SKM-1 (cell line): ENCODE results near the gene TNPO3.
A peak's percentile ranks its signal among the peaks of the same experiment; 100 is the strongest.
"Not testable (repeated sequence)": the region's sequence is repeated elsewhere in the genome, so short reads cannot be mapped to it uniquely, and the experiment has no call there.

Experiments
- DNase-seq: peaks from one replicate; lab custom pipeline; 2025; ENCODE audit not compliant: unreplicated experiment; lab: John Stamatoyannopoulos, UW

The TNPO3 gene

GRCh38 chr7:129017933-129018538 is 36.9 kb downstream of the TNPO3 start:
- DNase-seq, result no peak

GRCh38 chr7:129017264-129017663 is 37.6 kb downstream of the TNPO3 start:
- DNase-seq, result no peak

DNA sequence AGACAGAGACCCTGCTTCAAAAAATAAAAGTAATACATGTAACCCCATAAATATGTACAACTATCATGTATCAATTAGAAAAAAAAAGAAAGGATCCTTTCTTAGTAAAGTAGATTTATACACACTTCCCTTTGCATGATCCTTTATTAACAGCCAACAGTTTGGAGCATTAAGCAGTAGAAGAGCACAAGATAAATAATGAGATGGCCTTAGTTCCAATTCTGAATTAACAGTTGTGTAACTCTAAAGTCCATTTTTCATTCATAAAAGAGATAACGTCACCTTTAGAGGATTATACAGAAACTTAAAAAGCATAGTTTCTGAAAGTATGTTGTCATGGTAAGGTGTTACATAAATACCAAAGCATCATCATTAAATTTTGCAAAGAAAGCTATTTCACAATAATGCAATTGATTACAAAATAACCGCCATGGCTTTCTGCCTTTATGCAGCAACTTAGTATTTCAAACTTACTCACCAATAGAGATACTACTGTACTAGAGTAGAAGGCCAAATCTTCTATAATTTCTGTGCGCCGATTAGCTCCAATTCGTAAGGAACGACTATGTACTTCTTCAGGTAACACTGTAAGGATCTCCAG is 40.3 kb downstream of the TNPO3 start:
- peak; percentile 5 for DNase-seq

DNA sequence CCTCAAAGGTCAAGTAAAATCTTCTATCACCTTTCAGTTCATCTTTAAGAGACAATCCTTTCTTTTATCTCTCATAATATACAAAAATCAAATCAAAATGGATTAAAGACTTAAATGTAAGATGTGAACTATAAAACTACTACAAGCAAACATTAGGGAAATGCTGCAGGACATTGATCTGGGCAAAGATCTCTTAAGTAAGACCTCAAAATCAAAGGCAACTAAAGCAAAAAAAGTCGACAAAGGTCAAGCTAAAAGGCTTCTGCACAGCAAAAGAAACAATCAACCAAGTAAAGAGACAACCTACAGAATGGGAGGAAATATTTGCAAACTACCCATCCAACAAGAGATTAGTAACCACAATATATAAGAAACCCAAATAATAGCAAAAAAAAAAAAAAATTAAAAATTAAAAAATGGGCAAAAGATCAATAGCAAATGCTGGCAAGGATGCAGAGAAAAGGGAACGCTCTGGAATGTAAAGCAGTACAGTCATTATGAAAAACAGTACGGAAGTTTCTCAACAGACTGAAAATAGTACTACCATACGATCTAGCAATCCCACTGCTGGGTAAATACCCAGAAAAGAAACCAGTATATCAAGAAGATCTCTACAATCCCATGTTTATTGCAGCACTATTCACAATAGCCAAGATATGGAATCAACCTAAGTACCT is 41.7 kb downstream of the TNPO3 start:
- DNase-seq, result peak; percentile 12

GRCh38 chr7:129012641-129013040 is 42.3 kb downstream of the TNPO3 start:
- DNase-seq, result no peak

DNA sequence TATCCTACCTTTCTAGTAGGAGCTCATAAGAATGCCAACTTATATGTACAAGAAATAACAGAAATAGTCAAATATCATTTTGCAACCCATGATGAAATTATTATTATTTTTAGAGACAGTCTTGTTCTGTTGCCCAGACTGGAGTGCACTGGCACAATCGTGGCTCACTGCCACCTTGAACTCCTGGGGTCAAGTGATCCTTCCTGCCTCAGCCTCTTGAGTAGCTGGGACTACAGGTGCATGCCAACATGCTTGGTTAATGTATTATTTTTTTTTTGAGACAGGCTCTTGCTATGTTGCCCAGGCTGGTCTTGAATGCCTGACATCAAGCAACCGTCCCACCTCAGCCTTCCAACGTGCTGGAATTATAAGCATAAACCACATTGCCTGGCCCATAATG is 44.8 kb downstream of the TNPO3 start:
- DNase-seq, result no peak

- DNase-seq, result no peak
Observed at GRCh38 chr7:129009437-129009836, 45.5 kb downstream of the TNPO3 start.

DNA sequence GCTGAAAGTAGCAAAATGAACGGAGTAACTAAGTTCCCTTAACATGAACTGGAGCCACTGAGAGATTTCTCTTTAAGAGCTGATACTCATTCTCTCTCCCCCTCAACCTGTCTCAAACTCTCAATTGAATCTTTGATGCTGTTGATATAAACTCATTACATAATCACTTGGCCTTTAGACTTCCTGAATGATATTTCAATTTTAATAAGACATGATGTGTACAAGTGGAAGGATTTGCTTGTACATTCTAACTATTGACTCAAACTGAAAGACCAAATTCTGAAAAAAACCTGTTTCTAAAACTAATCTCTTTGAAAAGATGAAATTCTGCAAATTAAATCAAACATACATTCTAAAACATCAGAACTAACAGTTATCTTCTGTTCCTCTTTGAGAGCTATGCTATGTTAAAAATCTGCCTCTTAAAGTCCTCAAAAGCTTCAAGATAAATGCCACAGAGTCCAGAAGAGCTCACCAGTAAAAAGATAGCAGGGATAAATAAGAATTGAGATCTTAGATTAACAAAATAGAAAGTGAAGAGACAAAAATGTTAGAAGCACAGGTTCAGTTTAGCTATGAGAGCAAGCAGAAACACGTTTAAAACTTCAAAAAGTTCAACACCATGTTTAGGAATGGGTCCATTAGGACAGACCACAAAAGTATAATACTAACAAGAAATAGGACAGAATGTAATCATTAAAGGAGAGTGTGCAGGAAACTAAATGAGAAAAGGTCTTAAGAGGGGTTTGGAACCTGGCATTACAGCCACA is 46.1 kb downstream of the TNPO3 start:
- no peak for DNase-seq

GRCh38 chr7:129007572-129007971 is 47.3 kb downstream of the TNPO3 start:
- no peak for DNase-seq

DNA sequence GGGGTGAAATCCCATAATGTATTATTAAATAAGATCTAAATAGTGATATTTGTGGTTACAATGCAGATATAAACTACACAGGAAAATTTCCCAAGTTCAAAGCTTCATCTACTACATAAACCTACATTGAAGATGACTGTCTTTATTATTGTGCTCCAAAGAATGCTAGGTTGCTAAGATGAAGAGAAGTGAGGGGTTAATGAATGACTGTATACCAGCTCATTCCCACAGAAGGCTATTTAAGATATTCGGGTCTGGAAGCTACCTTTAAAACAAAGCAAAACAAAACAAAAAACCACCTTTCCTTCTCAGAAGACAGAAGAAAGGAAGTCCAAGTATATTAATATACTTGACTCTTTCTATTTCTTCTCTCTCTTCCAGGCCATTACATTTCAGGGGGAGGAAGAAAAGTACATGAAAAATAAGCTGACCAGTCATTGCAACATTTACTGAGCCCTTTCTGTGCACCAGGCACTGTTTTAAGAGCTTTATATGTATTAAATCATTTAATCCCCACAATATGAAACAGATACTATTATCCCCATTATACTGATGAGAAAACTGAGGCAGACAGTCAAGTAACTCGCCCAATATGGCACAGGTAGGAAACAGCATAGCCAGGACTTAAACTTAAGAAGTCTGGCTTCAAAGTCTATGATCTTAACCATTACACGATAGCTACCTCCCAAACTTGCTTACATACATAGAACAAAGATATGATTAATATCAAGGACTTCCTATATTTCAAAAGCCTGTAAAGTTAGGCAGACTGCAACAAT is 48.1 kb downstream of the TNPO3 start:
- DNase-seq, result no peak

DNA sequence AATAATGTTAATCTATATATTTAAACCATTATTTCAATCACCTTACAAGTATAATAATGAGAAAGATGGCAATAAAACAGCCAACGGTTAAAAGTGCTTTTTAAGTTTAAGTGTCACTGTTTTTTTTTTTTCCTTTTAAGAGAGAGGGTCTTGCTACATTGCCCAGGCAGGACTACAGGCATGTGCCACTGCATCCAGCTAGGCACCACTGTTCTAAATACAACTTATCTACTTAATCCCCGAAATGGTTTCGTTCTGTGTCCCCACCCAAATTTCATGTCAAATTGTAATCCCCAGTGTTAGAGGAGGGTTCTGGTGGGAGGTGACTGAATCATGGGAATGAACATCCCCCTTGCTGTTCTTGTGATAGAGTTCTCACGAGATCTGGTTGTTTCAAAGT is 49.7 kb downstream of the TNPO3 start:
- DNase-seq, result no peak

DNA sequence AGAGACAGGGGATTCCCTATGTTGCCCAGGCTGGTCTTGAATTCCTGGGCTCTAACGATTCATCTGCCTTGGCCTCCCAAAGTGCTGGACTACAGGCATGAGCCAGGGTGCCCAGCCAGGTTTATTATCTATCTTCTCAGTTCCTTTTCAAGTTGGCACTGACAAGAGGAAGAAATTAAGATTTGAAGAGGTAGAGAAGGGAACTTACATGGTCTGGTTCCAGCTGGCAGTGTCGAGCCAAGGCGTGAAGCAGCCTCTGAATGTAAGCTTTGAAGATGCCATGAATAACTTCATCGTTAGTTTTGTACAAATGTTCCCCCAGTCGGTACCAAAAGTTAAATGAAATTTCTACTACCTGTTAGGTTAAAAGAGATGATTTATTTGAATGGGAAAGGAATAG is 57.7 kb downstream of the TNPO3 start:
- DNase-seq, result no peak

GRCh38 chr7:128994560-128994959 is 60.4 kb downstream of the TNPO3 start:
- DNase-seq, result not testable (repeated sequence)

DNA sequence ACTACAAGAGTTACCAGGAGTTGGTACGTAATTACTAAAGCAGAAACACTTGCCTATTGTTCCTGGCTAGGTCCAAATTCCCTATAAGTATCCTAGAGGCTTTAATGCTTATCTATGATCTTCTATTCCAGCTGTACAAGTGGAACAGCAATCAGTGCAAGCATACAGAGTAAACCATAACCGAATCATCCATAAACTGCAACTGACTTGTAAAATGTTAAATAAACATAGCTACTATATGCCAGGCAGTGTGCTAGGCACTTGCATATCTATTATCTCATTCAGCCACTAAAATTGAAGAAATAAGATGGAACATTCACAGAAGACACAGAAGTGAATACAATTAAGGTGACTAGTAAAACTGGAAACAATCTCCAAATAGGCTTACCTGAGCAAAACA is 61.5 kb downstream of the TNPO3 start:
- no peak for DNase-seq

- DNase-seq, result no peak
Observed at GRCh38 chr7:128989961-128990360, 65.0 kb downstream of the TNPO3 start.

GRCh38 chr7:128988372-128988771 is 66.5 kb downstream of the TNPO3 start:
- DNase-seq, result no peak

- DNase-seq, result no peak
Observed at GRCh38 chr7:128986609-128987008, 68.3 kb downstream of the TNPO3 start.

GRCh38 chr7:128985660-128986059 is 69.3 kb downstream of the TNPO3 start:
- DNase-seq, result no peak

DNA sequence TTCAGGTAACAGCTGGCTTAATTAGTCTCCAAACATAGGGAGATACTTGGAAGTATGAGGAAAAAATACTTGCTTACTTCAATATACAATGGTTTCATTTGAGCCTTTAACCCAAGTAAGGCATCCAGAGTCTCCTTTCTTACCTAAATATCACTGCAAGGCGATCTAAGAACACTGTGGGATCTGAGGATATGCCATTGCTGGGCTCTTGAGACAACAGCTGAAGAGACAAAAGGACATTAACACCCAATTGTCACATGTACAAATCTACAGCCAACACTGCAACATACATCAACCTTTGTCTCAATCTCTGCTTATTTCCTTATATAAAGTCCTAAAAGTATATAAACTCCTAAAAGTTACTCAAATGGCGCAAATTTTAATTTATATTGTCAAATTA is 72.8 kb downstream of the TNPO3 start:
- DNase-seq, result no peak

DNA sequence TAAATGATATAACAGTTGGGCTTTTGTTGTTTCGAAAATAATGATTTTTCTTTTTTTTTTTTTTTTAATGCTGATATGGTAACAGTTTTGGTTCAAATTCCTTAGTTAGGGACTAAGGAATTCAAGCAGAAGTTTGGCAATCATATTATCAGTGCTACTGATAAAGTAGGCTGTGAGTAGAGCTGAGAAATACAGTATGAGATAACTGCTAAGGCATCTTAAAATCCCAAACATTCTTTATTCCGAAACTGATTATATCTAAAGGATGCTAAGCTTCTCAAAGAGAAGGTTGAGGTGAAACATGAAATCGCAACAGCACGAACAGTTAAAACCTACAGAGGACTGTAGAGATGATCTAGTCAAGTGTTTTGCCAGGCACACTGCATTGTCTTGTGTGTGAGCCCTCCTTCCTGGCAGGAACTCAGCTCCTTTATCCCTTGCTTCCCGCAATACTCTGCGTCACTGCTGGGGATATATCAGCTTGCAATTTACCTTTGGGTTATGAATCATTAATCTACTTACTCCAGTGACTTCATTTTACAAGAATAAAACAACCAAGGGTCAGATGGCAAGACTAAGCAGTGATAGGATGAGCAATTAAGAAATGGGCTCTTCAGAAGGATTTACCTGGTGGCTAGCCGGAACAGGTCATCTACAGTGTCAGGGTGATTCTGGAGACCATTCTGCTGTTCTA is 80.5 kb downstream of the TNPO3 start:
- DNase-seq, result no peak

- DNase-seq, result no peak
Observed at GRCh38 chr7:128968624-128969023, 86.3 kb downstream of the TNPO3 start.
